OCI-LY1 (cell line): Measurements from ENCODE around the gene MELTF.

Source experiments
- CTCF ChIP-seq: fragments of 200-600 bp; sonication (generic), shearing (Covaris generic); IDR thresholded peaks from 2 replicates; pipeline ENCODE4 v1.5.1; 2017; ENCODE audit warnings: mild to moderate bottlenecking, antibody characterized with exemption, low read length, moderate library complexity, mixed read lengths
- EZH2 ChIP-seq: fragments of 200-600 bp; sonication (generic), shearing (Covaris generic); IDR thresholded peaks from 2 replicates; pipeline ENCODE4 v1.8.0; 2017; ENCODE audit warnings: borderline replicate concordance, mixed run types, mild to moderate bottlenecking, antibody characterized with exemption, low read length, moderate library complexity, mixed read lengths

- no peak for TF ChIP-seq EZH2
- no peak for TF ChIP-seq CTCF
Measured at GRCh38 chr3:197042539-197042938, 12.9 kb upstream of the MELTF start.
